Measurements from ENCODE around the gene TUT7. TPM values are rescaled to one million over a fixed set of nuclear protein-coding genes. Genes with fewer than 3 reads are reported as not detected.

The TUT7 gene
- total RNA-seq, 1 experiment from 2014 or later, result 12.5 TPM

GRCh38 chr9:86263876-86264275 is 90.3 kb downstream of the TUT7 start:
- ChIA-PET POLR2A (no interaction called here), CTCF (no interaction called here)
- intact Hi-C loops (cut with micrococcal nuclease; ENCODE audit: unreplicated experiment), result no loop called here
- H3K36me3 ChIP-seq (ENCODE audit: control insufficient read depth, insufficient read depth, low read length), result no peaks in the 10 kb centered on the region
- H3K4me1 ChIP-seq (ENCODE audit: control insufficient read depth, insufficient read depth, low read length), result no peaks in the 10 kb centered on the region
- no TSS peak for BruUV-seq (replicated peaks)
- TF ChIP-seq REST (IDR thresholded peaks at IDR 0.05; ENCODE audit: insufficient read depth in 1 of 2, low read depth in 2 of 2, low read length in 1 of 2), result no peak
- no peak for TF ChIP-seq CTCF (IDR thresholded peaks at IDR 0.05)
- no peak for TF ChIP-seq SIN3A (IDR thresholded peaks at IDR 0.05; ENCODE audit: borderline replicate concordance, insufficient read depth, low read depth, low read length)
- TF ChIP-seq TCF7L2 (IDR thresholded peaks at IDR 0.05; ENCODE audit: low read depth, low read length), result no peak
- no peak for TF ChIP-seq POLR2AphosphoS5 (IDR thresholded peaks at IDR 0.05; ENCODE audit: low read depth, low read length)
- DNase-seq (ENCODE audit: low read depth, low spot score) (no peak), ATAC-seq (no peak)
- H3K4me3 ChIP-seq (ENCODE audit: low read depth in 2 of 2, low read length in 2 of 2), result no peak overlapping the region
- H3K27ac ChIP-seq (ENCODE audit: low read length), result no peak overlapping the region
- no peaks in the 10 kb centered on the region for H3K27me3 ChIP-seq (ENCODE audit: control insufficient read depth, insufficient read depth, low read length)
- in situ Hi-C loops (cut with HindIII; ENCODE audit: low pct_unique_long_range_greater_than_20kb, low sequenced_read_pairs), result no loop called here
- H3K9me3 ChIP-seq (ENCODE audit: control insufficient read depth, insufficient read depth, low read depth, low read length), result no peaks in the 10 kb centered on the region

- Histone ChIP-seq H3K36me3 (ENCODE audit: control insufficient read depth, insufficient read depth, low read length) (no peaks in the 10 kb centered on the region), H3K4me3 (ENCODE audit: low read depth in 2 of 2, low read length in 2 of 2) (no peak overlapping the region), H3K9me3 (ENCODE audit: control insufficient read depth, insufficient read depth, low read depth, low read length) (no peaks in the 10 kb centered on the region), H3K27ac (ENCODE audit: low read length) (no peak overlapping the region), H3K4me1 (ENCODE audit: control insufficient read depth, insufficient read depth, low read length) (no peaks in the 10 kb centered on the region), H3K27me3 (ENCODE audit: control insufficient read depth, insufficient read depth, low read length) (no peaks in the 10 kb centered on the region)
- in situ Hi-C loops (cut with HindIII; ENCODE audit: low pct_unique_long_range_greater_than_20kb, low sequenced_read_pairs), result no loop called here
- ATAC-seq, result no peak
- TF ChIP-seq SIN3A (IDR thresholded peaks at IDR 0.05; ENCODE audit: borderline replicate concordance, insufficient read depth, low read depth, low read length), result no peak
- TF ChIP-seq TCF7L2 (IDR thresholded peaks at IDR 0.05; ENCODE audit: low read depth, low read length), result no peak
- no peak for TF ChIP-seq CTCF (IDR thresholded peaks at IDR 0.05)
- TF ChIP-seq POLR2AphosphoS5 (IDR thresholded peaks at IDR 0.05; ENCODE audit: low read depth, low read length), result no peak
- TF ChIP-seq REST (IDR thresholded peaks at IDR 0.05; ENCODE audit: insufficient read depth in 1 of 2, low read depth in 2 of 2, low read length in 1 of 2), result no peak
- POLR2A ChIA-PET, result no interaction called here
- intact Hi-C loops (cut with micrococcal nuclease; ENCODE audit: unreplicated experiment), result no loop called here
- CTCF ChIA-PET, result no interaction called here
- no TSS peak for BruUV-seq (replicated peaks)
- no peak for DNase-seq (ENCODE audit: low read depth, low spot score)
Observed at GRCh38 chr9:86262492-86262891, 91.7 kb downstream of the TUT7 start.
